Transverse colon (tissue), 4 donors: Measurements from ENCODE around the gene OLFM1. TPM values are rescaled to one million over a fixed set of nuclear protein-coding genes. Genes with fewer than 3 reads are reported as not detected.

Source experiments
- DNase-seq: peaks from one replicate; pipeline ENCODE4 v3.0.0-alpha.2; 2019
- H3K27ac ChIP-seq, 4 donors: fragments of 200-600 bp; sonication (generic); 2 replicates each; pipeline ENCODE4 v1.5.1; 2016 to 2018; ENCODE audit warnings: inconsistent platforms in 4 of 4
- H3K27me3 ChIP-seq: fragments of 200-600 bp; sonication (generic); 2 replicates; pipeline ENCODE4 v1.5.1; 2017; ENCODE audit warnings: inconsistent platforms
- H3K36me3 ChIP-seq, 4 donors: fragments of 200-600 bp; sonication (generic); 2 replicates each; pipeline ENCODE4 v1.5.1; 2017 to 2019; ENCODE audit warnings: inconsistent platforms in 4 of 4
- H3K4me1 ChIP-seq, 4 donors: fragments of 200-600 bp; sonication (generic); 2 replicates each; pipeline ENCODE4 v1.5.1; 2017 to 2020; ENCODE audit warnings: inconsistent platforms in 4 of 4
- H3K4me3 ChIP-seq, 4 donors: fragments of 200-600 bp; sonication (generic); 1 replicate in 1 of 4; 2 replicates in 3 of 4; pipeline versions ENCODE4 v1.5.1 to v1.6.1; 2017 to 2019; ENCODE audit warnings: inconsistent platforms in 4 of 4
- H3K9me3 ChIP-seq, 2 donors: fragments of 200-600 bp; sonication (generic); 2 replicates each; pipeline ENCODE4 v1.5.1; 2017 to 2019; ENCODE audit warnings: inconsistent platforms in 2 of 2
- CTCF ChIP-seq, 5 experiments: fragments of 200-600 bp in 3 of 5; fragments of 450-650 bp in 2 of 5; sonication (generic) in 3 of 5; IDR thresholded peaks; 1 replicate in 2 of 5; 2 replicates in 3 of 5; pipeline ENCODE4 v1.5.1; 2016 to 2017; ENCODE audit warnings: antibody characterized with exemption in 5 of 5, inconsistent platforms in 3 of 5, mild to moderate bottlenecking in 2 of 5, moderate library complexity in 1 of 5
- EP300 ChIP-seq: sonication (generic); formaldehyde crosslinking; IDR thresholded peaks from one replicate; pipeline ENCODE4 v1.6.1; 2017; ENCODE audit warnings: antibody characterized with exemption, low read depth
- POLR2A ChIP-seq: fragments of 450-650 bp; IDR thresholded peaks from one replicate; pipeline ENCODE4 v1.6.1; 2016; ENCODE audit warnings: antibody characterized with exemption, mild to moderate bottlenecking, moderate library complexity
- POLR2AphosphoS5 ChIP-seq, 3 donors: sonication (generic); formaldehyde crosslinking; IDR thresholded peaks; one replicate each; pipeline ENCODE4 v1.6.1; 2016; ENCODE audit warnings: antibody characterized with exemption in 3 of 3
- WGBS, 2 donors: methylation state at CpG; one replicate each; pipeline ENCODE4 v1.1.5; 2018; ENCODE audit warnings: low coverage in 1 of 2; 5-methylcytosine and 5-hydroxymethylcytosine counted together
- in situ Hi-C, 4 donors: fragments of 200-750 bp; cut with MboI; loops; one replicate each; pipeline versions ENCODE4 v1.15.0 to v1.15.1; 2017; ENCODE audit warnings: low sequenced_read_pairs in 3 of 4, low pct_ligation_motif_present in 1 of 4, low pct_unique_long_range_greater_than_20kb in 1 of 4
- intact Hi-C: fragments of 100-400 bp; cut with DNase I; formaldehyde crosslinking; loops from one replicate; pipeline ENCODE4 v1.15.1; 2023; ENCODE audit warnings: low total_unique reads
- total RNA-seq, 4 donors: library from RNA; depleted of rRNA; stranded (reverse); fragments of >200 nt; gene quantifications; one replicate each; pipeline ENCODE4 v1.1.0, GENCODE V29; 2016

The OLFM1 gene
- total RNA-seq, 4 donors from 2014 or later, result 3.7 to 7.8 (median 4.0) TPM; not detected in 1

GRCh38 chr9:135065804-135066203 is 21.7 kb upstream of the OLFM1 start:
- H3K4me3 ChIP-seq, result no peak overlapping the region
- no peaks in the 10 kb centered on the region for H3K4me1 ChIP-seq
- no peak for TF ChIP-seq CTCF (IDR thresholded peaks at IDR 0.05)
- no peak for TF ChIP-seq POLR2AphosphoS5 (IDR thresholded peaks at IDR 0.05)
- TF ChIP-seq POLR2A, result no peak
- no peak for TF ChIP-seq EP300
- no peaks in the 10 kb centered on the region for H3K9me3 ChIP-seq
- in situ Hi-C loops, result no loop called here
- no peaks in the 10 kb centered on the region for H3K36me3 ChIP-seq
- no peak overlapping the region for H3K27ac ChIP-seq
- WGBS, 2 donors, result 53 to 65% methylated on average over 3 to 4 of the region's 4 CpGs
- H3K27me3 ChIP-seq, result peaks cover 45% of the 10 kb centered on the region
- DNase-seq, result no peak
- intact Hi-C loops, result no loop called here

- no peaks in the 10 kb centered on the region for H3K9me3 ChIP-seq
- in situ Hi-C loops, result no loop called here
- no peaks in the 10 kb centered on the region for H3K4me1 ChIP-seq
- H3K36me3 ChIP-seq, result no peaks in the 10 kb centered on the region
- peaks cover 42% of the 10 kb centered on the region for H3K27me3 ChIP-seq
- no peak for DNase-seq
- H3K27ac ChIP-seq, result no peak overlapping the region
- intact Hi-C loops, result no loop called here
- TF ChIP-seq EP300 (no peak), POLR2AphosphoS5 (IDR thresholded peaks at IDR 0.05) (no peak), POLR2A (no peak), CTCF (IDR thresholded peaks at IDR 0.05) (no peak)
- 80 to 88% methylated on average over 2 to 6 of the region's 7 CpGs for WGBS, 2 donors
- no peak overlapping the region for H3K4me3 ChIP-seq
These were observed 21.2 kb upstream of the OLFM1 start for GRCh38 chr9:135066291-135066690.

GRCh38 chr9:135067096-135067710 is 20.3 kb upstream of the OLFM1 start:
- Histone ChIP-seq H3K27ac (no peak overlapping the region), H3K4me3 (no peak overlapping the region), H3K9me3 (no peaks in the 10 kb centered on the region), H3K27me3 (peaks cover 33% of the 10 kb centered on the region), H3K4me1 (no peaks in the 10 kb centered on the region), H3K36me3 (no peaks in the 10 kb centered on the region)
- intact Hi-C loops (no loop called here), in situ Hi-C loops (no loop called here)
- 79 to 85% methylated on average over 6 to 17 of the region's 20 CpGs for WGBS, 2 donors
- TF ChIP-seq POLR2AphosphoS5 (IDR thresholded peaks at IDR 0.05) (no peak), EP300 (no peak), CTCF (IDR thresholded peaks at IDR 0.05) (no peak), POLR2A (no peak)
- DNase-seq, result no peak

- peak; percentile 3 for DNase-seq
- no peaks in the 10 kb centered on the region for H3K4me1 ChIP-seq
- H3K27ac ChIP-seq, result no peak overlapping the region
- TF ChIP-seq EP300 (no peak), POLR2A (no peak), CTCF (IDR thresholded peaks at IDR 0.05) (no peak)
- intact Hi-C loops, result no loop called here
- no peaks in the 10 kb centered on the region for H3K36me3 ChIP-seq
- no peak overlapping the region for H3K4me3 ChIP-seq
- in situ Hi-C loops, result no loop called here
- peaks cover 28% of the 10 kb centered on the region for H3K27me3 ChIP-seq
- 60 to 68% methylated on average over 5 to 18 of the region's 18 CpGs for WGBS, 2 donors
- no peaks in the 10 kb centered on the region for H3K9me3 ChIP-seq
These were observed 18.6 kb upstream of the OLFM1 start for GRCh38 chr9:135068776-135069415.
